Naive thymus-derived CD4-positive, alpha-beta T cell (primary cell): ENCODE data around the gene PCP2. TPM values are rescaled to one million over a fixed set of nuclear protein-coding genes. Genes with fewer than 3 reads are reported as not detected.

Source experiments
- ATAC-seq: fragments of 150-1000 bp; cut with Tn5 transposase; 2 replicates; pipeline ENCODE4 v1.10.0; 2021; ENCODE audit warnings: mild to moderate bottlenecking, moderate library complexity
- CTCF ChIA-PET: fragments of 350-600 bp; sonication (Branson Sonifier 250); formaldehyde crosslinking; loops from one replicate; lab custom pipeline; 2021; ENCODE audit warnings: antibody characterized with exemption; lab: Charles Lee
- POLR2A ChIA-PET: fragments of 350-600 bp; sonication (Branson Sonifier 250); formaldehyde crosslinking; loops from one replicate; lab custom pipeline; 2021; ENCODE audit warnings: antibody characterized with exemption, inconsistent platforms; lab: Charles Lee
- DNase-seq, 9 donors: peaks; one replicate each; pipeline versions ENCODE4 v3.0.0 to v3.0.0-alpha.2; 2020 to 2022; ENCODE audit warnings: mixed read lengths in 1 of 9
- H3K27ac ChIP-seq: one replicate; pipeline ENCODE4 v1.7.0; 2013; ENCODE audit warnings: mild to moderate bottlenecking, low read depth, low read length, moderate library complexity
- H3K27me3 ChIP-seq, 2 donors: one replicate each; pipeline ENCODE4 v1.7.0; 2013; ENCODE audit warnings: low read length in 2 of 2, mild to moderate bottlenecking in 2 of 2, moderate library complexity in 2 of 2; ENCODE audit not compliant: control insufficient read depth in 2 of 2, insufficient read depth in 2 of 2
- H3K36me3 ChIP-seq, 3 experiments: 1 replicate in 2 of 3; 2 replicates in 1 of 3; pipeline ENCODE4 v1.7.0; 2013; ENCODE audit warnings: low read length in 3 of 3, mild to moderate bottlenecking in 3 of 3, moderate library complexity in 1 of 3; ENCODE audit not compliant: insufficient read depth in 3 of 3, control insufficient read depth in 2 of 3
- H3K4me1 ChIP-seq, 2 donors: one replicate each; pipeline ENCODE4 v1.7.0; 2013; ENCODE audit warnings: low read length in 2 of 2, mild to moderate bottlenecking in 2 of 2, moderate library complexity in 1 of 2; ENCODE audit not compliant: control insufficient read depth in 2 of 2, insufficient read depth in 2 of 2
- H3K4me3 ChIP-seq: 2 replicates; pipeline ENCODE4 v1.7.0; 2013; ENCODE audit warnings: mild to moderate bottlenecking, low read length
- H3K9me3 ChIP-seq, 3 experiments: 1 replicate in 2 of 3; 2 replicates in 1 of 3; pipeline ENCODE4 v1.7.0; 2013; ENCODE audit warnings: low read length in 3 of 3; ENCODE audit not compliant: control insufficient read depth in 2 of 3
- H3K27ac Mint-ChIP-seq, 9 donors: one replicate each; pipeline ENCODE4 v1.8.0; 2020 to 2022; ENCODE audit warnings: mixed read lengths in 9 of 9, mild to moderate bottlenecking in 8 of 9, moderate library complexity in 5 of 9, inconsistent platforms in 2 of 9
- H3K27me3 Mint-ChIP-seq, 5 donors: one replicate each; pipeline ENCODE4 v1.8.0; 2021 to 2022; ENCODE audit warnings: mixed read lengths in 5 of 5, mild to moderate bottlenecking in 1 of 5
- H3K36me3 Mint-ChIP-seq, 5 donors: one replicate each; pipeline ENCODE4 v1.8.0; 2020 to 2022; ENCODE audit warnings: mixed read lengths in 5 of 5, mild to moderate bottlenecking in 3 of 5, inconsistent platforms in 1 of 5
- H3K4me1 Mint-ChIP-seq, 7 donors: one replicate each; pipeline ENCODE4 v1.8.0; 2020 to 2022; ENCODE audit warnings: mixed read lengths in 7 of 7, mild to moderate bottlenecking in 3 of 7, inconsistent platforms in 1 of 7
- H3K4me3 Mint-ChIP-seq, 10 donors: one replicate each; pipeline ENCODE4 v1.8.0; 2020 to 2022; ENCODE audit warnings: mild to moderate bottlenecking in 10 of 10, mixed read lengths in 10 of 10, moderate library complexity in 6 of 10, inconsistent platforms in 2 of 10
- H3K9me3 Mint-ChIP-seq, 11 donors: one replicate each; pipeline ENCODE4 v1.8.0; 2020 to 2022; ENCODE audit warnings: mixed read lengths in 11 of 11, mild to moderate bottlenecking in 4 of 11, inconsistent platforms in 1 of 11, moderate library complexity in 1 of 11
- intact Hi-C, 2 donors: fragments of 100-400 bp; cut with micrococcal nuclease; formaldehyde crosslinking; loops; one replicate each; pipeline ENCODE4 v1.15.1; 2023
- polyA plus RNA-seq, 2 donors: library from polyadenylated mRNA; unstranded; fragments of 300-500 nt; fragmentation: Illumina TruSeq; gene quantifications; one replicate each; pipeline ENCODE4 v1.2.3, GENCODE V29; 2021
- total RNA-seq, 6 experiments: library from RNA in 5 of 6; stranded (reverse) in 5 of 6; gene quantifications; 1 replicate in 5 of 6; 2 replicates in 1 of 6; pipeline ENCODE4 v1.2.3 and lab custom pipeline; 2021 to 2026

The PCP2 gene
- total and polyA plus RNA-seq, 7 experiments from 2014 or later, result 2.2 to 13.4 (median 5.4) TPM; not detected in 2

GRCh38 chr19:7596211-7596937 is 37.1 kb downstream of the PCP2 start:
- no peak overlapping the region for H3K27ac Mint-ChIP-seq
- H3K4me3 ChIP-seq, result no peak overlapping the region
- H3K4me3 Mint-ChIP-seq, result peak overlapping the region in 9 of 10 donors; percentile 37 to 80 (median 54)
- H3K36me3 Mint-ChIP-seq, result peaks cover 0 to 1% (median 0%) of the 10 kb centered on the region in 5 donors
- ATAC-seq, result no peak
- H3K4me1 ChIP-seq, result no peaks in the 10 kb centered on the region
- no peaks in the 10 kb centered on the region for H3K36me3 ChIP-seq
- no peak for DNase-seq
- peaks cover 29 to 55% (median 41%) of the 10 kb centered on the region in 5 donors for H3K27me3 Mint-ChIP-seq
- ChIA-PET POLR2A (interaction anchor here (1.2 kb wide), 1 partner anchor 34 kb away, joined by 3 read pairs; the partner anchor contains the start of gene PET100), CTCF (interaction anchor here (1.0 kb wide), 1 partner anchor 494 kb away, joined by 6 read pairs; no protein-coding TSS in a partner anchor)
- H3K4me1 Mint-ChIP-seq, result peaks cover 0 to 9% (median 4%) of the 10 kb centered on the region in 7 donors
- intact Hi-C loops, result no loop called here
- H3K27me3 ChIP-seq, result peaks cover 0 to 5% of the 10 kb centered on the region in 2 donors
- no peak overlapping the region for H3K27ac ChIP-seq
- peaks cover 0 to 6% (median 0%) of the 10 kb centered on the region in 11 donors for H3K9me3 Mint-ChIP-seq
- H3K9me3 ChIP-seq, result no peaks in the 10 kb centered on the region

- Mint-ChIP-seq H3K27me3 (peaks cover 29 to 59% (median 41%) of the 10 kb centered on the region in 5 donors), H3K27ac (peak within 1 kb of the TSS in 1 of 9 donors; percentile 0), H3K9me3 (peaks cover 0 to 4% (median 0%) of the 10 kb centered on the region in 11 donors), H3K4me1 (peaks cover 0 to 9% (median 4%) of the 10 kb centered on the region in 7 donors), H3K36me3 (peaks cover 0 to 1% (median 0%) of the 10 kb centered on the region in 5 donors), H3K4me3 (peak within 1 kb of the TSS; percentile 39 to 86 (median 69))
- ChIA-PET POLR2A (interaction anchor here (1.2 kb wide), 1 partner anchor 34 kb away, joined by 3 read pairs; the partner anchor contains the start of gene PET100), CTCF (no interaction called here)
- H3K27ac ChIP-seq, result no peak within 1 kb of the TSS
- H3K4me1 ChIP-seq, result no peaks in the 10 kb centered on the region
- H3K4me3 ChIP-seq, result peak within 1 kb of the TSS; percentile 30
- intact Hi-C loops, result no loop called here
- peak in 7 of 9 donors; percentile 17 to 48 (median 42) for DNase-seq
- peak; percentile 84 for ATAC-seq
- peaks cover 0 to 5% of the 10 kb centered on the region in 2 donors for H3K27me3 ChIP-seq
- no peaks in the 10 kb centered on the region for H3K36me3 ChIP-seq
- H3K9me3 ChIP-seq, result no peaks in the 10 kb centered on the region
Measured at GRCh38 chr19:7595466-7596133, 37.9 kb downstream of the PCP2 start, which contains the start of gene CAMSAP3. CAMSAP3 (plus strand) TSS chr19:7595863; CDS start chr19:7596003, 140 bp downstream.

- Histone ChIP-seq H3K9me3 (no peaks in the 10 kb centered on the region), H3K27me3 (no peaks in the 10 kb centered on the region), H3K27ac (no peak overlapping the region), H3K36me3 (no peaks in the 10 kb centered on the region), H3K4me1 (no peaks in the 10 kb centered on the region), H3K4me3 (no peak overlapping the region)
- no peak overlapping the region for H3K27ac Mint-ChIP-seq
- ChIA-PET POLR2A (no interaction called here), CTCF (no interaction called here)
- peaks cover 0 to 3% (median 3%) of the 10 kb centered on the region in 7 donors for H3K4me1 Mint-ChIP-seq
- peaks cover 0 to 2% (median 0%) of the 10 kb centered on the region in 11 donors for H3K9me3 Mint-ChIP-seq
- H3K4me3 Mint-ChIP-seq, result no peak overlapping the region
- peaks cover 13 to 34% (median 20%) of the 10 kb centered on the region in 5 donors for H3K27me3 Mint-ChIP-seq
- no peaks in the 10 kb centered on the region for H3K36me3 Mint-ChIP-seq
- ATAC-seq (no peak), DNase-seq (no peak)
- intact Hi-C loops, result no loop called here
Measured at GRCh38 chr19:7590256-7590655, 43.3 kb downstream of the PCP2 start.

- DNase-seq (no peak), ATAC-seq (no peak)
- peaks cover 9 to 30% (median 16%) of the 10 kb centered on the region in 5 donors for H3K27me3 Mint-ChIP-seq
- no peak overlapping the region for H3K27ac Mint-ChIP-seq
- Histone ChIP-seq H3K27ac (no peak overlapping the region), H3K4me3 (no peak overlapping the region), H3K4me1 (no peaks in the 10 kb centered on the region), H3K27me3 (no peaks in the 10 kb centered on the region), H3K9me3 (no peaks in the 10 kb centered on the region), H3K36me3 (no peaks in the 10 kb centered on the region)
- intact Hi-C loops, result no loop called here
- peaks cover 0 to 3% (median 0%) of the 10 kb centered on the region in 7 donors for H3K4me1 Mint-ChIP-seq
- ChIA-PET CTCF (no interaction called here), POLR2A (no interaction called here)
- no peaks in the 10 kb centered on the region for H3K36me3 Mint-ChIP-seq
- no peaks in the 10 kb centered on the region for H3K9me3 Mint-ChIP-seq
- H3K4me3 Mint-ChIP-seq, result no peak overlapping the region
Measured at GRCh38 chr19:7589822-7590221, 43.7 kb downstream of the PCP2 start.

GRCh38 chr19:7582446-7582845 is 51.1 kb downstream of the PCP2 start:
- H3K27me3 Mint-ChIP-seq, result peaks cover 0 to 4% (median 0%) of the 10 kb centered on the region in 5 donors
- Histone ChIP-seq H3K4me3 (no peak overlapping the region), H3K27ac (no peak overlapping the region), H3K4me1 (no peaks in the 10 kb centered on the region), H3K9me3 (no peaks in the 10 kb centered on the region), H3K27me3 (no peaks in the 10 kb centered on the region), H3K36me3 (no peaks in the 10 kb centered on the region)
- H3K4me3 Mint-ChIP-seq, result no peak overlapping the region
- peaks cover 0 to 1% (median 0%) of the 10 kb centered on the region in 11 donors for H3K9me3 Mint-ChIP-seq
- H3K27ac Mint-ChIP-seq, result no peak overlapping the region
- ATAC-seq, result no peak
- intact Hi-C loops, result no loop called here
- DNase-seq, result no peak
- CTCF ChIA-PET, result no interaction called here
- H3K36me3 Mint-ChIP-seq, result no peaks in the 10 kb centered on the region
- H3K4me1 Mint-ChIP-seq, result peaks cover 0 to 3% (median 0%) of the 10 kb centered on the region in 7 donors
- POLR2A ChIA-PET, result no interaction called here
